Endothelial cell (in vitro differentiated cells): ENCODE measurements around the gene NECTIN2. TPM values are rescaled to one million over a fixed set of nuclear protein-coding genes. Genes with fewer than 3 reads are reported as not detected.

Experiments
- DNase-seq: peaks from one replicate; pipeline ENCODE4 v3.0.0; 2021; ENCODE audit warnings: low spot score
- H3K27ac Mint-ChIP-seq: one replicate; pipeline ENCODE4 v1.8.0; 2021; ENCODE audit warnings: mixed read lengths, inconsistent platforms; ENCODE audit not compliant: unreplicated experiment
- H3K27me3 Mint-ChIP-seq: one replicate; pipeline ENCODE4 v1.8.0; 2021; ENCODE audit warnings: mild to moderate bottlenecking, moderate library complexity, mixed read lengths, inconsistent platforms; ENCODE audit not compliant: unreplicated experiment
- H3K36me3 Mint-ChIP-seq: one replicate; pipeline ENCODE4 v1.8.0; 2021; ENCODE audit warnings: mild to moderate bottlenecking, low read depth, mixed read lengths, inconsistent platforms; ENCODE audit not compliant: unreplicated experiment
- H3K4me1 Mint-ChIP-seq: one replicate; pipeline ENCODE4 v1.8.0; 2021; ENCODE audit warnings: mild to moderate bottlenecking, mixed read lengths, inconsistent platforms; ENCODE audit not compliant: unreplicated experiment
- H3K4me3 Mint-ChIP-seq: one replicate; pipeline ENCODE4 v1.8.0; 2021; ENCODE audit warnings: mild to moderate bottlenecking, mixed read lengths, inconsistent platforms; ENCODE audit not compliant: unreplicated experiment
- H3K9me3 Mint-ChIP-seq: one replicate; pipeline ENCODE4 v1.8.0; 2021; ENCODE audit warnings: mixed read lengths, inconsistent platforms; ENCODE audit not compliant: unreplicated experiment
- total RNA-seq: library from RNA; stranded (reverse); fragmentation: NEBNext Ultra II Directional; extraction: Animal tissue kit (Norgen Biotek cat#: 25700); gene quantifications from one replicate; pipeline ENCODE4 v1.2.1, GENCODE V29; 2021; ENCODE audit not compliant: unreplicated experiment
- TF ChIP-seq, protein P1 (sequence below): fragments of 200-600 bp; sonication (generic); IDR thresholded peaks from one replicate; pipeline ENCODE4 v1.5.0; 2021; ENCODE audit warnings: antibody characterized with exemption; ENCODE audit not compliant: unreplicated experiment

NECTIN2 gene
- total RNA-seq, 1 donor from 2014 or later: 342 TPM

GRCh38 chr19:44817725-44818465 is 28.2 kb upstream of the NECTIN2 start:
- Mint-ChIP-seq H3K4me1 (peaks cover 2% of the 10 kb centered on the region), H3K9me3 (no peaks in the 10 kb centered on the region), H3K36me3 (peaks cover 5% of the 10 kb centered on the region), H3K27me3 (peaks cover 21% of the 10 kb centered on the region), H3K4me3 (no peak overlapping the region), H3K27ac (no peak overlapping the region)
- TF ChIP-seq, protein P1, sequence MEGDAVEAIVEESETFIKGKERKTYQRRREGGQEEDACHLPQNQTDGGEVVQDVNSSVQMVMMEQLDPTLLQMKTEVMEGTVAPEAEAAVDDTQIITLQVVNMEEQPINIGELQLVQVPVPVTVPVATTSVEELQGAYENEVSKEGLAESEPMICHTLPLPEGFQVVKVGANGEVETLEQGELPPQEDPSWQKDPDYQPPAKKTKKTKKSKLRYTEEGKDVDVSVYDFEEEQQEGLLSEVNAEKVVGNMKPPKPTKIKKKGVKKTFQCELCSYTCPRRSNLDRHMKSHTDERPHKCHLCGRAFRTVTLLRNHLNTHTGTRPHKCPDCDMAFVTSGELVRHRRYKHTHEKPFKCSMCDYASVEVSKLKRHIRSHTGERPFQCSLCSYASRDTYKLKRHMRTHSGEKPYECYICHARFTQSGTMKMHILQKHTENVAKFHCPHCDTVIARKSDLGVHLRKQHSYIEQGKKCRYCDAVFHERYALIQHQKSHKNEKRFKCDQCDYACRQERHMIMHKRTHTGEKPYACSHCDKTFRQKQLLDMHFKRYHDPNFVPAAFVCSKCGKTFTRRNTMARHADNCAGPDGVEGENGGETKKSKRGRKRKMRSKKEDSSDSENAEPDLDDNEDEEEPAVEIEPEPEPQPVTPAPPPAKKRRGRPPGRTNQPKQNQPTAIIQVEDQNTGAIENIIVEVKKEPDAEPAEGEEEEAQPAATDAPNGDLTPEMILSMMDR: no peak
- no peak for DNase-seq

- H3K36me3 Mint-ChIP-seq: peaks cover 5% of the 10 kb centered on the region
These were observed 27.5 kb upstream of the NECTIN2 start for GRCh38 chr19:44818466-44819031.

DNA sequence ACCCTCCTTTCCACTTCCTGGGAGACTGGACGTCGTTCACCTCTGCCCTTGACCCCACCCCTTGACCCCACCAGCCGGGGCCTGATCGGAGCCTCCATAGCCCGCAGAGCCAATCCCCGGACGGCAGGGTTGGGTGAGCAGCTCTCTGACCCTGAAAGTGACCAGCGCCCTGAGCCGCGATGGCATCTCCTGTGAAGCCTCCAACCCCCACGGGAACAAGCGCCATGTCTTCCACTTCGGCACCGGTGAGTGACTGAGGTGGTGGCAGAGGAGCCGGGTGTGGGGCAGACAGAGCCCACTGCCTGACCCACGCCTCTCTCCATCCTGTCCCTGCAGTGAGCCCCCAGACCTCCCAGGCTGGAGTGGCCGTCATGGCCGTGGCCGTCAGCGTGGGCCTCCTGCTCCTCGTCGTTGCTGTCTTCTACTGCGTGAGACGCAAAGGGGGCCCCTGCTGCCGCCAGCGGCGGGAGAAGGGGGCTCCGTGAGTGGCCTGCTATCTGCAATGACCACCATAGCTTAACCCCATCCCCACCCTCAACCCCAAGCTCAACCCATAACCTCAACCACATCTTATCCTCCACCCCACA is 26.8 kb upstream of the NECTIN2 start:
- no peak for DNase-seq
- peaks cover 17% of the 10 kb centered on the region for H3K27me3 Mint-ChIP-seq
- H3K27ac Mint-ChIP-seq: no peak overlapping the region
- TF ChIP-seq, protein P1: no peak
- peaks cover 4% of the 10 kb centered on the region for H3K4me1 Mint-ChIP-seq
- no peak overlapping the region for H3K4me3 Mint-ChIP-seq
- no peaks in the 10 kb centered on the region for H3K9me3 Mint-ChIP-seq
- no peaks in the 10 kb centered on the region for H3K36me3 Mint-ChIP-seq

More at GRCh38 chr19:44818466-44819031, 27.5 kb upstream of the NECTIN2 start:
- H3K4me3 Mint-ChIP-seq: no peak overlapping the region
- peaks cover 20% of the 10 kb centered on the region for H3K27me3 Mint-ChIP-seq
- H3K9me3 Mint-ChIP-seq: no peaks in the 10 kb centered on the region
- TF ChIP-seq, protein P1: no peak
- no peak for DNase-seq
- no peak overlapping the region for H3K27ac Mint-ChIP-seq
- H3K4me1 Mint-ChIP-seq: peaks cover 4% of the 10 kb centered on the region

DNA sequence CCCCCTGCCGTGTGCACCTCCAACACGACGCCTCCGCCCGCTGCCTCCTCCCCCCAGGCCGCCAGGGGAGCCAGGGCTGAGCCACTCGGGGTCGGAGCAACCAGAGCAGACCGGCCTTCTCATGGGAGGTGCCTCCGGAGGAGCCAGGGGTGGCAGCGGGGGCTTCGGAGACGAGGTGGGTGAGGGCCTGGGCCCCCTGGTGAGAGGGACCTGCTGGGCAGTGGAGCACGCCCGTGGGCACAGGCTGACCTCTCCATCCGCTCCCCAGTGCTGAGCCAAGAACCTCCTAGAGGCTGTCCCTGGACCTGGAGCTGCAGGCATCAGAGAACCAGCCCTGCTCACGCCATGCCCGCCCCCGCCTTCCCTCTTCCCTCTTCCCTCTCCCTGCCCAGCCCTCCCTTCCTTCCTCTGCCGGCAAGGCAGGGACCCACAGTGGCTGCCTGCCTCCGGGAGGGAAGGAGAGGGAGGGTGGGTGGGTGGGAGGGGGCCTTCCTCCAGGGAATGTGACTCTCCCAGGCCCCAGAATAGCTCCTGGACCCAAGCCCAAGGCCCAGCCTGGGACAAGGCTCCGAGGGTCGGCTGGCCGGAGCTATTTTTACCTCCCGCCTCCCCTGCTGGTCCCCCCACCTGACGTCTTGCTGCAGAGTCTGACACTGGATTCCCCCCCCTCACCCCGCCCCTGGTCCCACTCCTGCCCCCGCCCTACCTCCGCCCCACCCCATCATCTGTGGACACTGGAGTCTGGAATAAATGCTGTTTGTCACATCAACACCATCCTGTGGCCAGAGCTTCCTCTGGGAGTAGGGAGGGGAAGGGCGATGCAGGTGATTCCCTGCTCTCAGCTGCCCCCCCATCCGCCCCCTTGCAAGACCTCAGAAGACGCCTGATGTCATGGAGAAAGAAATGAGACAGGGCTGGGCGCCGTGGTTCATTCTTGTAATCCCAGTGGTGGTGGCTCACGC is 25.2 kb upstream of the NECTIN2 start:
- Mint-ChIP-seq H3K9me3 (no peaks in the 10 kb centered on the region), H3K27me3 (peaks cover 17% of the 10 kb centered on the region), H3K36me3 (no peaks in the 10 kb centered on the region), H3K4me3 (no peak overlapping the region), H3K27ac (no peak overlapping the region), H3K4me1 (peaks cover 4% of the 10 kb centered on the region)
- DNase-seq: no peak
- TF ChIP-seq, protein P1: no peak
